Astrocyte (in vitro differentiated cells and primary cell): ENCODE results near the gene TNFAIP1.

Source experiments
- EZH2 ChIP-seq: IDR thresholded peaks from 2 replicates; pipeline ENCODE4 v1.6.1; 2012; ENCODE audit warnings: mild to moderate bottlenecking, low read length, inconsistent platforms; ENCODE audit not compliant: insufficient read depth
- TF ChIP-seq, protein P1 (sequence below): IDR thresholded peaks from 2 replicates; pipeline ENCODE4 v1.5.1; 2011; ENCODE audit warnings: low read depth, mild to moderate bottlenecking, inconsistent platforms, low read length, moderate library complexity; ENCODE audit not compliant: insufficient read depth

DNA sequence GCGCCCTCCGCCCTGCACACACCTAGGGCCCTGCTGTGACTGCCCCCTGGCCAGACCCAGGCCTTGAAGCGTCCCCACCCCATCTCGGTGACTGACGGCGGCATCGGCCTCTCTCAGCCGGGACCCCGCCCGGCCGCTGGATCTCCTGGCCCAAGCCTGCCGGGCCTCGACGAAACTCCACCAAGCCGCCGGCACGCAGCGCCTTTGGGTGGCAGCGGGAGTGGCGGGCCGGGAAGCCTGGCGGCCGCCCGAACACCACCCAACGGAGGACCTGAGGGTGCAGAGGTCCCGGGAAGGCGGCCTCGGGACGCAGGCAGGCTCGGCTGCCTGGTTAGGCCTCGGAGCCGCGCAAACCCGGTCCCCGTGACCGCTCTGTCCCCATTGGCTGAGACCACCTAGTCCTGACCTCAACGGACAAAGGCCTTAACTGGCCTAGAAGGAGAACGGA lies 28.6 kb upstream of the TNFAIP1 start:
- TF ChIP-seq, protein P1, sequence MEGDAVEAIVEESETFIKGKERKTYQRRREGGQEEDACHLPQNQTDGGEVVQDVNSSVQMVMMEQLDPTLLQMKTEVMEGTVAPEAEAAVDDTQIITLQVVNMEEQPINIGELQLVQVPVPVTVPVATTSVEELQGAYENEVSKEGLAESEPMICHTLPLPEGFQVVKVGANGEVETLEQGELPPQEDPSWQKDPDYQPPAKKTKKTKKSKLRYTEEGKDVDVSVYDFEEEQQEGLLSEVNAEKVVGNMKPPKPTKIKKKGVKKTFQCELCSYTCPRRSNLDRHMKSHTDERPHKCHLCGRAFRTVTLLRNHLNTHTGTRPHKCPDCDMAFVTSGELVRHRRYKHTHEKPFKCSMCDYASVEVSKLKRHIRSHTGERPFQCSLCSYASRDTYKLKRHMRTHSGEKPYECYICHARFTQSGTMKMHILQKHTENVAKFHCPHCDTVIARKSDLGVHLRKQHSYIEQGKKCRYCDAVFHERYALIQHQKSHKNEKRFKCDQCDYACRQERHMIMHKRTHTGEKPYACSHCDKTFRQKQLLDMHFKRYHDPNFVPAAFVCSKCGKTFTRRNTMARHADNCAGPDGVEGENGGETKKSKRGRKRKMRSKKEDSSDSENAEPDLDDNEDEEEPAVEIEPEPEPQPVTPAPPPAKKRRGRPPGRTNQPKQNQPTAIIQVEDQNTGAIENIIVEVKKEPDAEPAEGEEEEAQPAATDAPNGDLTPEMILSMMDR = no peak
- peak; percentile 70 for TF ChIP-seq EZH2
